ENCODE measurements around the gene RAB37.

DNA sequence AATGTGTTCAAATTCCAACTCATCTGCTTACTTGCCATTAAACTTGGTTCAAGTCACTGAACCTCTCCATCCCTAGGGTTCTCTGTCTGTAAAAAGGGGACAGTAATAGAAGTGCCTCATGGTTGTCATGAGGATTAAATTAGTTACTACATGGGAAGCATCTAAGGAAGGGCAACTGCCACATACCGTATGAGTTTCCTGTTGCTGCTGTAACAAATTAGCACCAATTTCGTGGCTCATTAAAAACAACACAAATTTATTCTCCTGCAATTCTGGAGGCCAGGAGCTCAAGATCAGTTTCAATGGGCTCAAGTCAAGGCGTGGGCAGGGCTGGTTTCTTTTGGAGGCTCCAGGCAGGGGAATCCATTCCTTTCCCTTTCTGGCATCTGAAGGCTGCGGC is 43.0 kb upstream of the RAB37 start:
- TF ChIP-seq, protein P1, sequence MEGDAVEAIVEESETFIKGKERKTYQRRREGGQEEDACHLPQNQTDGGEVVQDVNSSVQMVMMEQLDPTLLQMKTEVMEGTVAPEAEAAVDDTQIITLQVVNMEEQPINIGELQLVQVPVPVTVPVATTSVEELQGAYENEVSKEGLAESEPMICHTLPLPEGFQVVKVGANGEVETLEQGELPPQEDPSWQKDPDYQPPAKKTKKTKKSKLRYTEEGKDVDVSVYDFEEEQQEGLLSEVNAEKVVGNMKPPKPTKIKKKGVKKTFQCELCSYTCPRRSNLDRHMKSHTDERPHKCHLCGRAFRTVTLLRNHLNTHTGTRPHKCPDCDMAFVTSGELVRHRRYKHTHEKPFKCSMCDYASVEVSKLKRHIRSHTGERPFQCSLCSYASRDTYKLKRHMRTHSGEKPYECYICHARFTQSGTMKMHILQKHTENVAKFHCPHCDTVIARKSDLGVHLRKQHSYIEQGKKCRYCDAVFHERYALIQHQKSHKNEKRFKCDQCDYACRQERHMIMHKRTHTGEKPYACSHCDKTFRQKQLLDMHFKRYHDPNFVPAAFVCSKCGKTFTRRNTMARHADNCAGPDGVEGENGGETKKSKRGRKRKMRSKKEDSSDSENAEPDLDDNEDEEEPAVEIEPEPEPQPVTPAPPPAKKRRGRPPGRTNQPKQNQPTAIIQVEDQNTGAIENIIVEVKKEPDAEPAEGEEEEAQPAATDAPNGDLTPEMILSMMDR (IDR thresholded peaks at IDR 0.05): no peak
- no peak for TF ChIP-seq POLR2A (IDR thresholded peaks at IDR 0.05)

Data from adrenal gland (tissue), 5 donors.